Endothelial cell of umbilical vein (primary cell): ENCODE measurements around the gene SEC14L1. TPM values are rescaled to one million over a fixed set of nuclear protein-coding genes. Genes with fewer than 3 reads are reported as not detected.

Source experiments
- BruUV-seq: library from RNA; stranded (reverse); fragments of 400-500 nt; replicated peaks from 2 replicates; lab custom pipeline; 2021; lab: Mats Ljungman, UMichigan
- CTCF ChIA-PET: fragments of 300-600, 350-600 bp; sonication (Branson Sonifier 250); formaldehyde crosslinking; loops from one replicate; lab custom pipeline; 2021; ENCODE audit warnings: antibody characterized with exemption, inconsistent platforms; lab: Charles Lee
- POLR2A ChIA-PET: fragments of 300-600, 350-600 bp; sonication (Branson Sonifier 250); formaldehyde crosslinking; loops from one replicate; lab custom pipeline; 2021; ENCODE audit warnings: antibody characterized with exemption, inconsistent platforms; lab: Charles Lee
- DNase-seq: peaks from one replicate; pipeline ENCODE4 v3.0.0-alpha.2; 2011; ENCODE audit warnings: low read depth, low spot score
- FAIRE-seq: peaks from 2 replicates; lab custom pipeline; 2011; peaks lifted over from hg19 to GRCh38; lab: Jason Lieb, UNC
- H2AFZ ChIP-seq: 2 replicates; pipeline ENCODE4 v1.6.0; 2012; ENCODE audit warnings: low read depth, low read length, control low read depth, inconsistent platforms
- H3K27ac ChIP-seq: 2 replicates; pipeline ENCODE4 v1.5.1; 2011; ENCODE audit warnings: low read depth, mild to moderate bottlenecking, control low read depth, low read length, moderate library complexity; ENCODE audit not compliant: insufficient read depth
- H3K27me3 ChIP-seq, 2 experiments: 2 replicates each; pipeline versions ENCODE4 v1.6.0 to v1.6.1; 2011; ENCODE audit warnings: low read length in 2 of 2, mixed read lengths in 1 of 2; ENCODE audit not compliant: control insufficient read depth in 2 of 2, insufficient read depth in 2 of 2
- H3K36me3 ChIP-seq, 2 experiments: 2 replicates in 1 of 2; 3 replicates in 1 of 2; pipeline ENCODE4 v1.5.1; 2011; ENCODE audit warnings: low read length in 2 of 2, mild to moderate bottlenecking in 1 of 2, moderate library complexity in 1 of 2; ENCODE audit not compliant: control insufficient read depth in 2 of 2, insufficient read depth in 2 of 2; ENCODE audit errors: extremely low read depth in 1 of 2
- H3K4me1 ChIP-seq: 3 replicates; pipeline ENCODE4 v1.5.1; 2011; ENCODE audit warnings: mild to moderate bottlenecking, low read length; ENCODE audit not compliant: control insufficient read depth, insufficient read depth; ENCODE audit errors: extremely low read depth
- H3K4me2 ChIP-seq: 2 replicates; pipeline ENCODE4 v1.6.1; 2011; ENCODE audit warnings: low read length, control low read depth, mixed read lengths; ENCODE audit not compliant: insufficient read depth
- H3K4me3 ChIP-seq, 3 experiments: fragments of 200-600 bp in 1 of 3; sonication (generic), shearing (Covaris generic) in 1 of 3; replicated peaks in 1 of 3; 2 replicates each; pipeline ENCODE4 v1.5.1; 2011 to 2016; ENCODE audit warnings: control low read depth in 3 of 3, low read length in 3 of 3, mild to moderate bottlenecking in 2 of 3, inconsistent platforms in 1 of 3, low read depth in 1 of 3, moderate library complexity in 1 of 3; ENCODE audit not compliant: insufficient read depth in 1 of 3
- H3K79me2 ChIP-seq: 2 replicates; pipeline ENCODE4 v1.6.0; 2012; ENCODE audit warnings: low read length, inconsistent platforms; ENCODE audit not compliant: control insufficient read depth, insufficient read depth
- H3K9ac ChIP-seq: replicated peaks from 2 replicates; pipeline ENCODE3; 2011; ENCODE audit warnings: low read length, control low read depth; ENCODE audit not compliant: insufficient read depth; ENCODE audit errors: extremely low read depth
- H3K9me1 ChIP-seq: replicated peaks from 3 replicates; pipeline ENCODE4 v1.6.0; 2011; ENCODE audit warnings: mild to moderate bottlenecking, low read length; ENCODE audit not compliant: control insufficient read depth, insufficient read depth; ENCODE audit errors: extremely low read depth
- H3K9me3 ChIP-seq: replicated peaks from 2 replicates; pipeline ENCODE4 v1.5.1; 2012; ENCODE audit warnings: low read length, inconsistent platforms; ENCODE audit not compliant: control insufficient read depth, insufficient read depth
- H4K20me1 ChIP-seq: replicated peaks from 2 replicates; pipeline ENCODE3; 2011; ENCODE audit warnings: mild to moderate bottlenecking, low read length; ENCODE audit not compliant: control insufficient read depth, insufficient read depth; ENCODE audit errors: extremely low read depth
- EZH2 ChIP-seq: IDR thresholded peaks from 2 replicates; pipeline ENCODE4 v1.6.1; 2012; ENCODE audit warnings: borderline replicate concordance, low read depth, mild to moderate bottlenecking, moderate library complexity, low read length, inconsistent platforms; ENCODE audit not compliant: severe bottlenecking
- FOS ChIP-seq: IDR thresholded peaks from 2 replicates; pipeline ENCODE4 v1.6.1; 2011; ENCODE audit warnings: mild to moderate bottlenecking, low read length, moderate library complexity, borderline replicate concordance; ENCODE audit not compliant: insufficient read depth
- JUN ChIP-seq: IDR thresholded peaks from 2 replicates; pipeline ENCODE4 v1.6.1; 2011; ENCODE audit warnings: borderline replicate concordance, low read depth; ENCODE audit not compliant: insufficient read length, insufficient read depth
- MYC ChIP-seq: IDR thresholded peaks from one replicate; pipeline ENCODE4 v1.6.1; 2011; ENCODE audit warnings: mild to moderate bottlenecking, low read depth, low read length
- POLR2A ChIP-seq: IDR thresholded peaks from 2 replicates; pipeline ENCODE4 v1.6.1; 2012; ENCODE audit warnings: low read depth, mild to moderate bottlenecking, control low read depth, low read length
- dilution Hi-C: fragments of 300-500 bp; cut with MboI; formaldehyde crosslinking; loops from one replicate; pipeline ENCODE4 v1.15.0; 2019; ENCODE audit warnings: low sequenced_read_pairs; ENCODE audit not compliant: extremely low pct_ligation_motif_present
- intact Hi-C: fragments of 100-400 bp; cut with micrococcal nuclease; formaldehyde crosslinking; loops from one replicate; pipeline ENCODE4 v1.10.0; 2022
- polyA plus RNA-seq, 4 experiments: library from polyadenylated mRNA; depleted of rRNA in 3 of 4; stranded (reverse) in 3 of 4; unstranded in 1 of 4; fragments of >200 nt; gene quantifications; 2 replicates each; pipeline versions ENCODE4 v1.2.1 to v1.2.3, GENCODE V29; 2011 to 2012; ENCODE audit warnings: missing spikeins in 1 of 4
- total RNA-seq: library from RNA; stranded (reverse); gene quantifications from 2 replicates; pipeline ENCODE4 v1.2.3, GENCODE V29; 2021
- TF ChIP-seq, protein P1 (sequence below), 2 donors: IDR thresholded peaks; 1 replicate in 1 of 2; 2 replicates in 1 of 2; pipeline ENCODE4 v1.5.1; 2011; ENCODE audit warnings: low read length in 2 of 2, mild to moderate bottlenecking in 2 of 2, moderate library complexity in 2 of 2, control low read depth in 1 of 2, inconsistent platforms in 1 of 2, low read depth in 1 of 2; ENCODE audit not compliant: insufficient read depth in 1 of 2; ENCODE audit errors: extremely low read depth in 1 of 2
- TF ChIP-seq, protein P2 (sequence below): IDR thresholded peaks from 2 replicates; pipeline ENCODE4 v1.6.1; 2011; ENCODE audit not compliant: insufficient read depth, insufficient read length

SEC14L1 gene
- total and polyA plus RNA-seq, 2 donors (not counting 3 experiments of a cell fraction or from before 2014, with no cell fraction given): 215 to 631 TPM

GRCh38 chr17:77185137-77185536, 44.4 kb downstream of the SEC14L1 start:
- no peak overlapping the region for H2AFZ ChIP-seq
- ChIA-PET POLR2A (interaction anchor here (0.6 kb wide), 1 partner anchor 88 kb away, joined by 3 read pairs; no protein-coding TSS in a partner anchor), CTCF (interaction anchor here (0.7 kb wide), 1 partner anchor 23 kb away, joined by 3 read pairs; no protein-coding TSS in a partner anchor)
- no peak for DNase-seq
- H3K9me1 ChIP-seq: no peaks in the 10 kb centered on the region
- H3K36me3 ChIP-seq: peaks cover 4 to 5% of the 10 kb centered on the region in 2 experiments
- no peak for FAIRE-seq
- intact Hi-C loops: loop anchor here (1.0 kb wide), 1 partner anchor 8 kb away; no protein-coding TSS in a partner anchor
- H3K27me3 ChIP-seq: no peaks in the 10 kb centered on the region
- TF ChIP-seq POLR2A (no peak), MYC (no peak), FOS (no peak), JUN (no peak), EZH2 (no peak)
- TF ChIP-seq, protein P1, sequence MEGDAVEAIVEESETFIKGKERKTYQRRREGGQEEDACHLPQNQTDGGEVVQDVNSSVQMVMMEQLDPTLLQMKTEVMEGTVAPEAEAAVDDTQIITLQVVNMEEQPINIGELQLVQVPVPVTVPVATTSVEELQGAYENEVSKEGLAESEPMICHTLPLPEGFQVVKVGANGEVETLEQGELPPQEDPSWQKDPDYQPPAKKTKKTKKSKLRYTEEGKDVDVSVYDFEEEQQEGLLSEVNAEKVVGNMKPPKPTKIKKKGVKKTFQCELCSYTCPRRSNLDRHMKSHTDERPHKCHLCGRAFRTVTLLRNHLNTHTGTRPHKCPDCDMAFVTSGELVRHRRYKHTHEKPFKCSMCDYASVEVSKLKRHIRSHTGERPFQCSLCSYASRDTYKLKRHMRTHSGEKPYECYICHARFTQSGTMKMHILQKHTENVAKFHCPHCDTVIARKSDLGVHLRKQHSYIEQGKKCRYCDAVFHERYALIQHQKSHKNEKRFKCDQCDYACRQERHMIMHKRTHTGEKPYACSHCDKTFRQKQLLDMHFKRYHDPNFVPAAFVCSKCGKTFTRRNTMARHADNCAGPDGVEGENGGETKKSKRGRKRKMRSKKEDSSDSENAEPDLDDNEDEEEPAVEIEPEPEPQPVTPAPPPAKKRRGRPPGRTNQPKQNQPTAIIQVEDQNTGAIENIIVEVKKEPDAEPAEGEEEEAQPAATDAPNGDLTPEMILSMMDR (IDR thresholded peaks at IDR 0.05; ENCODE audit: extremely low read depth in 1 of 2, insufficient read depth in 1 of 2, low read depth in 1 of 2, low read length in 2 of 2): no peak
- TF ChIP-seq, protein P2, sequence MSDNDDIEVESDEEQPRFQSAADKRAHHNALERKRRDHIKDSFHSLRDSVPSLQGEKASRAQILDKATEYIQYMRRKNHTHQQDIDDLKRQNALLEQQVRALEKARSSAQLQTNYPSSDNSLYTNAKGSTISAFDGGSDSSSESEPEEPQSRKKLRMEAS: no peak
- dilution Hi-C loops: no loop called here
- peaks cover 4% of the 10 kb centered on the region for H4K20me1 ChIP-seq
- peaks cover 47% of the 10 kb centered on the region for H3K4me1 ChIP-seq
- H3K27ac ChIP-seq: no peak overlapping the region
- H3K9me3 ChIP-seq: no peaks in the 10 kb centered on the region
- H3K4me3 ChIP-seq: no peak overlapping the region
- BruUV-seq: no TSS peak
- no peak overlapping the region for H3K9ac ChIP-seq
- H3K79me2 ChIP-seq: peaks cover 99% of the 10 kb centered on the region
- H3K4me2 ChIP-seq: no peak overlapping the region
